ENCODE results near the gene IL10.

The IL10 gene

DNA sequence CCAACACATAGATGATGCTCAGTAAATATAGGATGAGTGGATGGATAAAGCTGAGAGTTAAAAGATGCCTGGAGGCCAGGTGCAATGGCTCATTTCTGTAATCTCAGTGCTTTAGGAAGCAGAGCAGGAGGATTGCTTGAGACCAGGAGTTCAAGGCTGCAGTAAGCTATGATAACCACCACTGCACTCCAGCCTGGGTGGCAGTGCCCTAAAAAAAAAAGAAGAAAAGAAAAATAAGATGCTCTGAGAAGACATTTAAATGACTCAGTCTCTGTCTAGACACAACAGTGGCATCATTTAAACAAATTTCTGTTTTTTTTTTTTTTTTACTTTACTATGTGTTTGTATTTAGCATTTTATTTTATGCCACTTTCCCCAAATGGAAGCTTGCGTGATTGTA, 27.0 kb downstream of the IL10 start:
- no peak for ATAC-seq
- TF ChIP-seq TOX (CRISPR knock-in tag; IDR thresholded peaks at IDR 0.05; ENCODE audit: borderline replicate concordance), result no peak
- TF ChIP-seq ARNTL (CRISPR knock-in tag; IDR thresholded peaks at IDR 0.05; ENCODE audit: borderline replicate concordance, low read depth), result no peak
- TF ChIP-seq SNAI2 (CRISPR knock-in tag; IDR thresholded peaks at IDR 0.05), result no peak
- no peak for TF ChIP-seq CREB5 (CRISPR knock-in tag; IDR thresholded peaks at IDR 0.05; ENCODE audit: low read depth)
- no peak for TF ChIP-seq TSHZ2 (CRISPR knock-in tag; IDR thresholded peaks at IDR 0.05)
- no peak for TF ChIP-seq TCF4 (CRISPR knock-in tag; IDR thresholded peaks at IDR 0.05; ENCODE audit: borderline replicate concordance)
- no peak for TF ChIP-seq ZNF70 (CRISPR knock-in tag; IDR thresholded peaks at IDR 0.05)
- no peak for TF ChIP-seq ZNF565 (CRISPR knock-in tag; conservative IDR thresholded peaks at IDR 0.05; ENCODE audit: low read depth)
- no peak for TF ChIP-seq CSDC2 (CRISPR knock-in tag; IDR thresholded peaks at IDR 0.05)
- no peak for TF ChIP-seq GLIS3 (CRISPR knock-in tag; IDR thresholded peaks at IDR 0.05)
- TF ChIP-seq, protein P1, sequence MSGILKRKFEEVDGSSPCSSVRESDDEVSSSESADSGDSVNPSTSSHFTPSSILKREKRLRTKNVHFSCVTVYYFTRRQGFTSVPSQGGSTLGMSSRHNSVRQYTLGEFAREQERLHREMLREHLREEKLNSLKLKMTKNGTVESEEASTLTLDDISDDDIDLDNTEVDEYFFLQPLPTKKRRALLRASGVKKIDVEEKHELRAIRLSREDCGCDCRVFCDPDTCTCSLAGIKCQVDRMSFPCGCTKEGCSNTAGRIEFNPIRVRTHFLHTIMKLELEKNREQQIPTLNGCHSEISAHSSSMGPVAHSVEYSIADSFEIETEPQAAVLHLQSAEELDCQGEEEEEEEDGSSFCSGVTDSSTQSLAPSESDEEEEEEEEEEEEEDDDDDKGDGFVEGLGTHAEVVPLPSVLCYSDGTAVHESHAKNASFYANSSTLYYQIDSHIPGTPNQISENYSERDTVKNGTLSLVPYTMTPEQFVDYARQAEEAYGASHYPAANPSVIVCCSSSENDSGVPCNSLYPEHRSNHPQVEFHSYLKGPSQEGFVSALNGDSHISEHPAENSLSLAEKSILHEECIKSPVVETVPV (CRISPR knock-in tag; IDR thresholded peaks at IDR 0.05), result no peak
- TF ChIP-seq ESRRG (CRISPR knock-in tag; IDR thresholded peaks at IDR 0.05), result no peak
- TF ChIP-seq RARB (CRISPR knock-in tag; IDR thresholded peaks at IDR 0.05), result no peak
- no peak for TF ChIP-seq PPARA (CRISPR knock-in tag; IDR thresholded peaks at IDR 0.05; ENCODE audit: borderline replicate concordance)
- TF ChIP-seq OSR1 (CRISPR knock-in tag; IDR thresholded peaks at IDR 0.05), result no peak
- no peak for TF ChIP-seq ZFP30 (CRISPR knock-in tag; IDR thresholded peaks at IDR 0.05)
- TF ChIP-seq ISL1 (CRISPR knock-in tag; IDR thresholded peaks at IDR 0.05), result no peak
- no peak for TF ChIP-seq POU6F1 (CRISPR knock-in tag; IDR thresholded peaks at IDR 0.05; ENCODE audit: borderline replicate concordance, low read depth)

- TF ChIP-seq ZNF70 (CRISPR knock-in tag; IDR thresholded peaks at IDR 0.05), result no peak
- TF ChIP-seq RARB (CRISPR knock-in tag; IDR thresholded peaks at IDR 0.05), result no peak
- no peak for TF ChIP-seq ZFP3 (CRISPR knock-in tag; IDR thresholded peaks at IDR 0.05)
- TF ChIP-seq POU6F1 (CRISPR knock-in tag; IDR thresholded peaks at IDR 0.05; ENCODE audit: borderline replicate concordance, low read depth), result no peak
- peak; percentile 8; the same call in 2 of the 3 replicates for ATAC-seq
Measured at GRCh38 chr1:206744683-206745082, 27.6 kb downstream of the IL10 start.

GRCh38 chr1:206742719-206743383, 29.4 kb downstream of the IL10 start:
- no peak for ATAC-seq
- TF ChIP-seq ZNF565 (CRISPR knock-in tag; conservative IDR thresholded peaks at IDR 0.05; ENCODE audit: low read depth) (no peak), ZNF70 (CRISPR knock-in tag; IDR thresholded peaks at IDR 0.05) (no peak), ISL1 (CRISPR knock-in tag; IDR thresholded peaks at IDR 0.05) (no peak), GLIS3 (CRISPR knock-in tag; IDR thresholded peaks at IDR 0.05) (no peak), POU6F1 (CRISPR knock-in tag; IDR thresholded peaks at IDR 0.05; ENCODE audit: borderline replicate concordance, low read depth) (no peak), BACH2 (CRISPR knock-in tag; IDR thresholded peaks at IDR 0.05; ENCODE audit: borderline replicate concordance) (no peak), ZC3H10 (CRISPR knock-in tag; IDR thresholded peaks at IDR 0.05) (no peak), SNAI2 (CRISPR knock-in tag; IDR thresholded peaks at IDR 0.05) (no peak), RARB (CRISPR knock-in tag; IDR thresholded peaks at IDR 0.05) (no peak), TCF4 (CRISPR knock-in tag; IDR thresholded peaks at IDR 0.05; ENCODE audit: borderline replicate concordance) (no peak)
- TF ChIP-seq, protein P2, sequence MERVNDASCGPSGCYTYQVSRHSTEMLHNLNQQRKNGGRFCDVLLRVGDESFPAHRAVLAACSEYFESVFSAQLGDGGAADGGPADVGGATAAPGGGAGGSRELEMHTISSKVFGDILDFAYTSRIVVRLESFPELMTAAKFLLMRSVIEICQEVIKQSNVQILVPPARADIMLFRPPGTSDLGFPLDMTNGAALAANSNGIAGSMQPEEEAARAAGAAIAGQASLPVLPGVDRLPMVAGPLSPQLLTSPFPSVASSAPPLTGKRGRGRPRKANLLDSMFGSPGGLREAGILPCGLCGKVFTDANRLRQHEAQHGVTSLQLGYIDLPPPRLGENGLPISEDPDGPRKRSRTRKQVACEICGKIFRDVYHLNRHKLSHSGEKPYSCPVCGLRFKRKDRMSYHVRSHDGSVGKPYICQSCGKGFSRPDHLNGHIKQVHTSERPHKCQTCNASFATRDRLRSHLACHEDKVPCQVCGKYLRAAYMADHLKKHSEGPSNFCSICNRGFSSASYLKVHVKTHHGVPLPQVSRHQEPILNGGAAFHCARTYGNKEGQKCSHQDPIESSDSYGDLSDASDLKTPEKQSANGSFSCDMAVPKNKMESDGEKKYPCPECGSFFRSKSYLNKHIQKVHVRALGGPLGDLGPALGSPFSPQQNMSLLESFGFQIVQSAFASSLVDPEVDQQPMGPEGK (CRISPR knock-in tag; IDR thresholded peaks at IDR 0.05; ENCODE audit: borderline replicate concordance), result no peak
